ENCODE measurements around the gene SPATA13.
"Not testable (repeated sequence)": the region's sequence is repeated elsewhere in the genome, so short reads cannot be mapped to it uniquely, and the experiment has no call there.

Gene SPATA13

GRCh38 chr13:24196593-24197197 is 36.2 kb downstream of the SPATA13 start:
- DNase-seq (ENCODE audit: low read depth), result no peak

DNA sequence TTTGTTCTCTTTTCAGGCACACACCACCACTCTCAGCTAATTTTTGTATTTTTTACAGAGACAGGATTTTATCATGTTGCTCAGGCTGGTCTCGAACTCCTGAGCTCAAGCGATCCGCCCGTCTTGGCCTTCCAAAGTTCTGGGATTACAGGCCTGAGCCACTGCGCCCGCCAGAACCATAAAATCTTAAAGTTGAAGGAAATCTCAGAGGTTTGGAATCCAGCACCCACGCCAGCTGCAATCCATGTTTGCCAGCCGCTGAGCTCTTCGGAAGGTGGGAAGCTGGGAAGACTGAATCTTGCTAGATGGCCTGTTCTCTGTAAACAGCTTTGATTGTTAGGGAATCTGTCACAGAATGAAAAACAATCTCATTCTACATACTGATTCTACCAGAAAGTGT is 38.5 kb downstream of the SPATA13 start:
- DNase-seq (ENCODE audit: low read depth), result no peak

DNA sequence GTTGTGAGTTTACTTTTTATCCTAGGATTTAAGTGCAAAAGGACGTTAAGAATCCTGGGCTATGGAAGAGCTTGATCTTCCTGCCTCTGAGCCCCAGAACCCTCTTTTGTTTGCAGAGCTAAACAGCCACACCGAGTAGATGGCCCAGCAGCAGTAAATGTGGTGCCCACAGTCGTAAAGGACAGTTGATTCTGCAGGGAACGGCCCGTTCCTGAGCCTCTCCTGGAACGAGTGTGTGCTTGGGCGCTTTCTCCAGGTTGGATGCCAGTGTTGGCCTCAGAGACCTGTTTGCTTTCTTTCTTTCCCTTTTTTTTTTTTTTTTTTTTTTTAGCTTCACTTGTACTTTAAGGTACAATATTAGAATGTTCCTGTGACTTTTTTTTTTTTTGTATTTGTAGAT is 41.7 kb downstream of the SPATA13 start:
- DNase-seq (ENCODE audit: low read depth), result no peak

DNA sequence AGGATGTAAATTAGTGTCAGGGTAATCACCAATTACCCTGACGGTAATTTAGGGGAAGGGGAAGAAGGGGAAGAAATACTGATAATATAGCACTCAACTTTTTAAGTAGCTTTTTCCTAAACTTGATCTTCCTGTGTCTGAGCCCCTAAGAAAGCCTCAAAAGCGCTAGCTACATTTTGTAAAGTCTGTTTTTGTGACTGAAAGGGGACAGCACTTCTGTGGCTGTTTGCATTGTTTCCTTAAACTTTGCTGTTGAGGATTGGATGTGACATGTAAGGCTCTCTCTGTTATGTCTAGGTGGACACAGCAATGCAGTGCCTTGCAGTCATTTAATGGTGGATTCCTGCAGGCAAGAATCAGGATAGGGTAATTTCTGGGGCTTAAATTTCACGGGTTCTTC is 42.8 kb downstream of the SPATA13 start:
- DNase-seq (ENCODE audit: low read depth), result no peak

DNA sequence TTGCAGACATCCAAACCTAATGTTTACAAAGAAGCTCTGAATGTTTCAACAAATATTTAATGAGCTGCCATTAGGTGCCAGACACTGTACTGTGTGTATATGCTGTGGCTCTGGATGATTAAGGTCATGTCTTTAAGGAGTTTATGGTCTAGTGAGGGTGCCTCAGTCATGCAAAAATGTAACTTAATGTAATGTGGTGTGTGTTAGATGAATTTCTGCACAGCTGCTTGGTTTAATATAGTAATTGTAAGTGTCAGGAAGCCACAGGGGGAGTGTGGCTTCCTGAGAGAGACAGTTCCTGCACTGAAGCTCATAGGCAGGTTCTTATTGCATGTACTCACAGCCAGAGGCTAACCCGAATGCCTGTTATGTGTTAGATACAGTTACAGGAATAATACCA is 43.3 kb downstream of the SPATA13 start:
- DNase-seq (ENCODE audit: low read depth), result no peak

GRCh38 chr13:24205076-24205475 is 44.6 kb downstream of the SPATA13 start:
- not testable (repeated sequence) for DNase-seq (ENCODE audit: low read depth)

GRCh38 chr13:24207841-24208667 is 47.5 kb downstream of the SPATA13 start:
- no peak for DNase-seq (ENCODE audit: low read depth)

GRCh38 chr13:24209138-24209537 is 48.6 kb downstream of the SPATA13 start:
- no peak for DNase-seq (ENCODE audit: low read depth)

- DNase-seq (ENCODE audit: low read depth), result no peak
Measured at GRCh38 chr13:24212254-24212653, 51.7 kb downstream of the SPATA13 start.

- DNase-seq (ENCODE audit: low read depth), result no peak
Measured at GRCh38 chr13:24212674-24213073, 52.2 kb downstream of the SPATA13 start.

DNA sequence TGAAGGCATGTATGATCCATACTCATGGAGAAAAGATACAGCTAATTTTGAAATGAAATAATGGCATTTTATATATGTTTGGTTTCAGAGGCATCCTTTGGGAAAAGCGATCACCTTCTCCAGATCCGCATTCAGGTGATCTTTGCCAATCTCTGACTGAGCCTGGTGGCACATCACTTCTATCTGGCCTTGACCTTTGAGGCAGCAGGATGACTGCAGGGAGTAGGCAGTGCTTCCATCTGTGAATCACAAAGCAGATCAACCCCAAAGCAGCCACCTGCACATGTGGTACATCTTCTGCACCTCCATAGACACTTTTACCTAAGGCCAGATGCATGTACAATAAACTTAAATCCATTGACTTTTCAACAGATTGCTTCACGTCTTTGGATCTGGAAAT is 53.4 kb downstream of the SPATA13 start:
- no peak for DNase-seq (ENCODE audit: low read depth)

DNA sequence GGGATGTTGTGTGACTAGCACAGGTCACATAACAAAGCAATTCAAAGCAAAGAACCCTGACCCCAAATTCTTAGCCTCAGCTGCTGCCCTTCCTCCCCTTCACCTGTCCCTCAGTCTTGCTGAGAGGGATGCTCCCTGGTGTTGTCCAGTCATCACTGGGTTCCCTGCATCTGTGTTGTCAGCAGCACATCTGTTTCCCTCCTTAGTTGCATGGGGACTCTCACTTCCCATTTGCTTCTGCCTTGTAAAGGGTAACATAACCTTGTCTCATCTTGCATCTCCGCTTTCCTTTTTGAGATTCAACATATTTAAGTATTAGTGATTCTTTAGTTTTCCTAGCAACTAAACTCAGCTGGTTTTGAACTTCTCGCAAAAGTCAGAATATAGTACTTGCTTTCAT is 54.0 kb downstream of the SPATA13 start:
- DNase-seq (ENCODE audit: low read depth), result no peak

GRCh38 chr13:24215126-24215525 is 54.6 kb downstream of the SPATA13 start:
- no peak for DNase-seq (ENCODE audit: low read depth)

DNA sequence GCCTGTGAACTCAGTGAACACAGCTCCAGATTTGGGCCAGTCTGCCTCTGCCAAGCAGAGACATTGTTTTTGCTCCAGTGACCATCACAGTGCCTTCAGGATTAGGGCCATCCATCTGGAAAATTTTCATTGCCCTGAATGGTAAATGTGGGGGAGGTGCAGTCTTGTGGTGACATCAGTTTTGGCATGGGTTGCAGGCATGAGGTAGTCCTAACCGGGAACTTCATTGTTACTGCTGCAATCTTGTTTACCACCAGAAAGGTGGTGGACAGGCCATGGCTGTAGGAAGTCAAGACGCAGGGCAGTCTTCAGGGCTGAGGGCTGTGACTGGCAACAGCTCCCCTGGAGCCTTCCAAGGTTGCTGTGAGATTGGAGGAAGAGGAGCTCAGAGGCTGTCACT is 55.2 kb downstream of the SPATA13 start:
- no peak for DNase-seq (ENCODE audit: low read depth)

DNA sequence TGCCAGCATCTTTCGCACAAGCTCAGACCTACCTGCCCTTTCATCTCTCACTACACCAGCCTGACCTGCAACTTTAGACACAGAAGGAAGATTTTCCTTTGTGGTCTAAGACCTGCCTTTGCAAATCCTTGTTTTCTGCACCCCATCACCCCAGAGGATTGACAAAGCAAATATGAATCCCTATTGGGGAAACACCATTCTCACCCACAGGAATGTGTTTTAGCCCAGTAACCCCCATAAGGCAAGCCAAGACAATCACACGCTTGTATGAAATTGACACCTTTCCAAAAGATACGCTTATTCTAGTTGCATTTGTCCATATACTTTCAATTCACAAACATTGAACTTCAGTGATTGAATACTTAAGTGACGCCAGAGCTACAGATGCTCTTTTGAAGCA is 55.7 kb downstream of the SPATA13 start:
- no peak for DNase-seq (ENCODE audit: low read depth)

- not testable (repeated sequence) for DNase-seq (ENCODE audit: low read depth)
Measured at GRCh38 chr13:24216779-24217178, 56.3 kb downstream of the SPATA13 start.

GRCh38 chr13:24217601-24218281 is 57.2 kb downstream of the SPATA13 start:
- no peak for DNase-seq (ENCODE audit: low read depth)

DNA sequence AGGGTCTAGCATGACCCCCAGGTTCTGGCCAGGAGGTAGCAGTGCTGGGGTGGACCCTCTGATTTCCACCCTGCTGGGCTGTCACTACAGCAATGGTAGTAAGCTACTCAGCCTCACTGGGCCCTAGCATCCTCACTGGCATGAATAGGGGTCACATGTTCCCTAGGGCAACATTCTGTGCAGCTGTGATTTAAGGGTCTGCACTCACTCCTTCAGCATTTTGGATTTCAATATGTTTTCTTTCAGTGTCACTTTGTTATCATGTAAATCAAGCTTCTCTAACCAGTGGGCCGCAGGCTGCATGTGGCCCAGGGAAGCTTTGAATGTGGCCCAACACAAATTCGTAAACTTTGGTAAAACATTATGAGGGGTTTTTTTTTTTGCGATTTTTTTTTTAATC is 57.8 kb downstream of the SPATA13 start:
- DNase-seq (ENCODE audit: low read depth), result no peak

DNA sequence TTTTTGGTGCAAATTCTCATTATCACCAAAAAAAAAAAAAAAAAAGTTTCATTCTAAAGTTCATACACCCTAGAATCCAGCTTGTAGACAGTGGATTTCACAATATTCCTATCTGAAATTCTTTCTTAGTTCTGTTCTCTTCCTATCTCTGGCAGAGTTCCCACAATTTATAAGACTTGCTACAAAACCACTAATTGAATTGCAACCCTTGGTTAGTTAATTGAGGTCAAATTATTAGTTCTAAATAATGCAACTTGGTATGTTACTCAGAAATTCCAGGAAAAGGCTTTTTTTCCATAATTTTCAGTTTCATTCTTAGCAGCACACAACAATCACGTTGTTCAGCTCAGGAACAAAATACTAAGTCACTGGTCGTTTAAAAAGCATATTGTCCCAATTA is 58.5 kb downstream of the SPATA13 start:
- DNase-seq (ENCODE audit: low read depth), result no peak

GRCh38 chr13:24220086-24220703 is 59.7 kb downstream of the SPATA13 start:
- DNase-seq (ENCODE audit: low read depth), result peak; percentile 12

GRCh38 chr13:24221007-24221406 is 60.5 kb downstream of the SPATA13 start:
- DNase-seq (ENCODE audit: low read depth), result no peak

DNA sequence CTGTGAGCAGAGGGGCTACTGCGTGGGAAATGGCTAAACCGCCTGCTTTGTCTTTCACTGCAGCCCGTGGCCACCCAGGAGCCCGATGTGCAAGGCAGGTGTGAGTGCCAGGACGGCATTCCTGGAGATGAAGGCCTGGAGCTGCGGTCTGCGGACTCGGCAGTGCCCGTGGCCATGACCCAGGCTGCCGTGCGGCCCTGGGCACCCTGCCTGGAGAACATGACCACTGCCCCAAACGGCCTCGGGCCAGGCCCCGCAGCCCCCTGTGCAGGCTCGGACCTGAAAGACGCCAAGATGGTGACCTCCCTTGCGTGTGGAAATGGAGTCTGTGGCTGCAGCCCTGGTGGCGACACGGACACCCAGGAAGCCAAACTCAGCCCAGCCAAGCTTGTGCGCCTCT is 62.2 kb downstream of the SPATA13 start:
- no peak for DNase-seq (ENCODE audit: low read depth)
